T47D (cell line): ENCODE results near the gene ANK3.
A peak's percentile ranks its signal among the peaks of the same experiment; 100 is the strongest.

Experiments used
- DNase-seq, 2 experiments: peaks; one replicate each; pipeline versions ENCODE4 v3.0.0 to v3.0.0-alpha.2; 2011 to 2012; ENCODE audit warnings: low read depth in 1 of 2, low spot score in 1 of 2
- JUND ChIP-seq: IDR thresholded peaks from 2 replicates; pipeline ENCODE4 v1.6.1; 2012; ENCODE audit warnings: low read depth
- in situ Hi-C: cut with HindIII; loops from 2 replicates; pipeline ENCODE4 v1.10.0; 2016; ENCODE audit warnings: low sequenced_read_pairs, low pct_unique_long_range_greater_than_20kb

ANK3 gene

DNA sequence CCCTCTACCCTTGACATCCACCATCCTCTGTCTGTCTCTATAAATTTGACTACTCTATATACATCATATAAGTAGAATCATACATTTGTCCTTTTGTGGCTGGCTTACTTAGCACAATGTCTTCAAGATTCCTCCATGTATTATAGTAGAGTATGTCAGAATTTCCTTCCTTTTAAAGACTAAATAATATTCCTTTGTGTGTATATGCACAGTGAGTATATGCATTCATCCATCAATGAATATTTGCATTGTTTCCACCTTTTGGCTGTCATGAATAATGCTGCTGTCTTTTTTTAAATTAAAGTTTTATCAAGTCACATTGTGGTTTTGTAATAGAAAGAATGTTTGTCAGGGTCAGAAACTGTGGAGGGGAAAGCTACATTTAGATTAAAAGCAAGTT is 195.3 kb downstream of the ANK3 start:
- DNase-seq, result no peak
- in situ Hi-C loops, result no loop called here
- TF ChIP-seq JUND, result no peak

GRCh38 chr10:60192946-60193345 is 196.7 kb downstream of the ANK3 start:
- in situ Hi-C loops, result no loop called here
- no peak for TF ChIP-seq JUND
- no peak for DNase-seq

DNA sequence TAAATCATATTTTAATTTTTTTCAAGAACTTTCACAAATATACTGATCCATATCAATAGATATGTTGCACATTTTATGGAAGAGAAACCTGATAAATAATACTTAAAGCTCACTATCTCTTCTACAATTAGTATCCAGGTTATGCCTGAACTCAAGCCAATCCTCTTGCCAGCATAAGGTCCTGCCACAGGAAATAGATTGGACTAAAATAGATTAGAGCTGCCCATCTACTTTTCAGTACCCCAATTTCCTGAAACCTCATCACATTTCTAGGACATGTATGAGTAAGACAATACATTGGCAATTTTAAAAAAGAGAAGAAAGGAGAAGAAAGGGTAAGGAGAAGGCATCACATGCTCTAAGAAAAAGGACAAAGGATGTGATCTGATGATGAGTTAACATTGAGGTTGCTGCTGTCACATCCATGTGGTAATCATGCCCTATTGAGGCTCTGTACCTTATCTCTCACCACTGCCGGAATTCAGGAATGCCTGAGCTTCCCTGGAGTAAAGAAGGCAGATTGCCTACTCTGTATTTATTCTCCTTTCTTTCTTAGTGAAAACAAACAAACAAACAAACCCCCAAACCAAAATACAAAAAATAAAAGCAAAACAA is 199.7 kb downstream of the ANK3 start:
- in situ Hi-C loops, result no loop called here
- TF ChIP-seq JUND, result no peak
- DNase-seq, result no peak

DNA sequence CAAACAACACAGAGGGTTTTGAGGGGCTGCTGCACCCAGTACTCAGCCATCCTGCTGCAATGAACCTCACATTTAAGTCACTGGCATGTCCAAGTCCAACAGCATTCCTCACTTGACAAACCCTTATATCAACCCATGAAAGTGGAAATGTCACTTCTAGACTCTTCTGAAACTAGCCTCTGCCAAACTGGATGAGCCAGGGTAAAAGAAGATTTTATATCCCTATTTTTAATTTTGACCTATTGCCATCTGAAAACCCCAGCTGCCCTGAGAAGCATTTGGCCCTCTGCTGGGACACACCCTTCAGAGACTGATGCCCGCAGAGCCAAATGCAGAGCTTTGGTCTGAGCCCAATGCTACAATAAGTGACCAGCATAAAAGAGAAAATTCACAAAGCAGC is 201.1 kb downstream of the ANK3 start:
- TF ChIP-seq JUND, result no peak
- in situ Hi-C loops, result no loop called here
- DNase-seq, result no peak

- TF ChIP-seq JUND, result no peak
- in situ Hi-C loops, result no loop called here
- no peak for DNase-seq
Observed at GRCh38 chr10:60187691-60188090, 202.0 kb downstream of the ANK3 start.

DNA sequence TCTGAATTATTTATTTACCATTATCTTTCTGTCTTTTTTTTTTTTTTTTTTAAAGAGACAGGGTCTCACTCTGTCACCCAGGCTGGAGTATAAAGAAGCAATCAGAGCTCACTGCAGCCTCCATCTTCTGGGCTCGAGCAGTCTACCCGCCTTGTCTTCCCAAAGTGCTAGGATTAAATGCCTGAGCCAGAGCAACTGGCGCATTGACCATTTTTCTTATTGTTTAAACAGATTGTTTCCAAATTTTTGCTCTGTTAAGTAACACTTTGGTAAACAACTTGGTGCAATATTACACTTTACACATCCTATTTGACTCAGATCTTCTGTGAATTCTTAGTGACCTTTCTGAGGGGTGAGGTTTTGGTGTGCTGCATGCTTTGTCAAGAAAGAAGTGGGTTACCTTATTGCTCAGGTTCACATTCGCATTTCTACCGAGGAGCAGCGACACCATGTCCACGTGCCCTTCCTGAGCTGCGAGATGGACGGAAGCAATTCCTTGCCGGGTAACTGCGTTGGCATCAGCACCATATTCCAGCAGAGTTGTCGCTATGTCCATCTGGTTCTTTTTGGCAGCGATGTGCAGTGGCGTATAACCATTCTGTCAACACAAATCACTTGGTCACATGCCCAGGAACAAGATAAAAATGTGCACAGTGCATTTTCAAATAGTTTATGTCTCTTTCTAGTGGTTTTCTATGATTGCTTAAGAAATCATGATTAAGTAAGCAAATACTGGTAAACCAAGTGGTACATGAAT is 203.2 kb downstream of the ANK3 start:
- TF ChIP-seq JUND, result no peak
- in situ Hi-C loops, result no loop called here
- DNase-seq, result no peak

DNA sequence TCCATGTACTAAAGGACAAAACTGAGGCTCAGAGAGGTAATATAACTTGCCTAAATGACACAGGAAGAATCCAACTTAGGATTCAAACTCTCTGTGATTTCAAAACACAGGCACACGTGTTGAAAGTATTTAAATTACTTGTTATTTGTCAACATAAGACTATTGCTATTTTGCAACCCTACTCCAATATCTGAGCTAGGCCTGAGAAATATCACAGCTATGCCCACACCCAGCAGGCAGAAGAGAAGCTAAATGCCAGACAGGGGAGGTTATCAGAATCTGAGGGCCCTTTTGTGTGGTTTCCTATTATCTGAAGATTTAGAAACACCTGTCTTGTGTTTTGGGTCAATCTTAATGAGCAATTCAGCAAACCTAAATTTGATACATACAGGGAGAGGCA is 204.3 kb downstream of the ANK3 start:
- no peak for DNase-seq
- in situ Hi-C loops, result no loop called here
- no peak for TF ChIP-seq JUND

DNA sequence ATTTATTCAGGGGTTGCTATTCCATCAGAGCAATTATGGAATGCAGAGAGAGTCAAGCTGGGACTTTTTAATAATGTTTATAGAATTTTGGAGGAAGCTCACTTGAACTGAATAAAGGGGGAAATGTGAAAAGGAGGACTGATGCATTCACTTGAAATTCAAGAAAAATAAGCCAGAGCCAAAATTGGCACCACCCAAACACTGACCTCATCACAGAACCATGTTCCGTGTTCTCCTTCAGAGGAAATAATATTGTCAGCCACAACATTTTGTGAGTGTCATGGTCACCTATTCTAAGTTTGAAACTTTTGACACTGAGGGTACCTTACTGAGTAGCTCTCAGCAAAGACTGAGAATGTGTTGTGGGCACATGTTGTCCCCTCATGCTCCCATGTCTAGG is 207.0 kb downstream of the ANK3 start:
- no peak for DNase-seq
- TF ChIP-seq JUND, result no peak

GRCh38 chr10:60176925-60177324 is 212.8 kb downstream of the ANK3 start:
- in situ Hi-C loops, result no loop called here
- TF ChIP-seq JUND, result no peak
- no peak for DNase-seq

More for the DNA sequence above, 207.0 kb downstream of the ANK3 start:
- in situ Hi-C loops, result no loop called here

- no peak for TF ChIP-seq JUND
- no peak for DNase-seq
- in situ Hi-C loops, result no loop called here
Observed at GRCh38 chr10:60175441-60175971, 214.2 kb downstream of the ANK3 start.

GRCh38 chr10:60172363-60172990 is 217.2 kb downstream of the ANK3 start:
- in situ Hi-C loops, result no loop called here

DNA sequence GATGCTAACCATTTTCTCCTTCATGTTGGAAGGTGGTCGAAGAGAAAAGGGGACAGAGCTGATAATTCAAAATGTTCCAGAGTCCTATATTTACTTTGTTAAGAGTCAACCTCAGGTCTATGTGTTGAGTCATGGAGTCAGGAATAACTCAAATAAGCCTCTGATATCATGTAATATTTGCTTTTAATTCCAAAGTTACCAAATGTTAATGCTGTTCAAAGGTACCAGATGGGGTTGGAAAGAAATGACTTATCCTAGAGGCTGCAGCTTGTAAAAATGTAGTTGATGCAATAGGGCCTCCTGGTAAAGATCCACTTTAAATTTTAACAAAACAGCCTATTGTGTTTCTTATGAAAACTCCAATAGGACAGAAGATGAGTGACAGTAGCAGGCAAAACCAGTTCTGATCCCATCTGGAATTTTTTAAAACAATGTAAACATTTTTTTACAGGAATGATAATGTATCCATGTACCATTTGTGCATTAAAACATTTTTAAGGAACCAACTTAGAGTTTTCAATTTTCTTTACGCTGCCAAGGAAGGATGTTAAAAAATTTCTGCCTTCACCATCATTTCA is 218.2 kb downstream of the ANK3 start:
- no peak for TF ChIP-seq JUND
- in situ Hi-C loops, result no loop called here
- DNase-seq, result peak in 1 of 2 experiments; percentile 81

More at GRCh38 chr10:60172363-60172990, 217.2 kb downstream of the ANK3 start:
- no peak for TF ChIP-seq JUND
- DNase-seq, result peak in 1 of 2 experiments; percentile 80

GRCh38 chr10:60170250-60170649 is 219.4 kb downstream of the ANK3 start:
- in situ Hi-C loops, result no loop called here

More at GRCh38 chr10:60170250-60170649, 219.4 kb downstream of the ANK3 start:
- no peak for TF ChIP-seq JUND
- DNase-seq, result peak in 1 of 2 experiments; percentile 30
